ENCODE measurements around the gene KCNK1. TPM values are rescaled to one million over a fixed set of nuclear protein-coding genes. Genes with fewer than 3 reads are reported as not detected.

The KCNK1 gene
- total and polyA plus RNA-seq, 2 of the 13 experiments (the other 11 are each of a cell fraction or from before 2014, with no cell fraction given): not detected

- H3K27ac ChIP-seq (ENCODE audit: extremely low read length, insufficient read depth, low read length): no peak overlapping the region
- no peaks in the 10 kb centered on the region for H3K79me2 ChIP-seq (ENCODE audit: insufficient read depth, low read length)
- no TSS peak for BruUV-seq (replicated peaks)
- no peak overlapping the region for H3K4me2 ChIP-seq (ENCODE audit: low read depth, low read length)
- FAIRE-seq: no peak
- no peak overlapping the region for H3K4me3 ChIP-seq (replicated peaks in 1 of 3; ENCODE audit: insufficient read depth in 1 of 3, low read depth in 2 of 3, low read length in 3 of 3)
- no peaks in the 10 kb centered on the region for H3K9me3 ChIP-seq (ENCODE audit: low read length)
- no peak overlapping the region for H2AFZ ChIP-seq (ENCODE audit: low read length)
- in situ Hi-C loops (cut with HindIII; ENCODE audit: extremely low pct_ligation_motif_present, low pct_unique_long_range_greater_than_20kb): no loop called here
- no peak for ATAC-seq
- no peaks in the 10 kb centered on the region for H3K36me3 ChIP-seq (replicated peaks in 1 of 2; ENCODE audit: control insufficient read depth in 1 of 2, insufficient read depth in 2 of 2, low read length in 2 of 2)
- H4K20me1 ChIP-seq (ENCODE audit: insufficient read depth, low read length): no peaks in the 10 kb centered on the region
- no peaks in the 10 kb centered on the region for H3K4me1 ChIP-seq (ENCODE audit: insufficient read depth, low read length)
- 0% methylated on average over 2 of the region's 2 CpGs for WGBS (ENCODE audit: low lambda C conversion rate)
- H3K27me3 ChIP-seq (ENCODE audit: control insufficient read depth in 1 of 2, insufficient read depth in 2 of 2, low read length in 2 of 2): no peaks in the 10 kb centered on the region; a peak in 1 of 5 replicates
- CTCF ChIA-PET (ENCODE audit: low intra/inter-chr PET ratio, low total read pairs): no interaction called here
- H3K9ac ChIP-seq (ENCODE audit: insufficient read depth, low read depth, low read length): no peak overlapping the region
- DNase-seq (ENCODE audit: low spot score): no peak
- TF ChIP-seq PHF8 (CRISPR knock-in tag; IDR thresholded peaks at IDR 0.05) (no peak), ZNF343 (CRISPR knock-in tag; IDR thresholded peaks at IDR 0.05) (no peak), EZH2 (conservative IDR thresholded peaks at IDR 0.05; ENCODE audit: low read depth, low read length) (no peak), ZFP36L1 (CRISPR knock-in tag; IDR thresholded peaks at IDR 0.05) (no peak), PLRG1 (conservative IDR thresholded peaks at IDR 0.05) (no peak), ZBTB2 (CRISPR knock-in tag; IDR thresholded peaks at IDR 0.05; ENCODE audit: low read depth) (no peak), ZNF597 (CRISPR knock-in tag; IDR thresholded peaks at IDR 0.05) (no peak)
- TF ChIP-seq, protein P1, sequence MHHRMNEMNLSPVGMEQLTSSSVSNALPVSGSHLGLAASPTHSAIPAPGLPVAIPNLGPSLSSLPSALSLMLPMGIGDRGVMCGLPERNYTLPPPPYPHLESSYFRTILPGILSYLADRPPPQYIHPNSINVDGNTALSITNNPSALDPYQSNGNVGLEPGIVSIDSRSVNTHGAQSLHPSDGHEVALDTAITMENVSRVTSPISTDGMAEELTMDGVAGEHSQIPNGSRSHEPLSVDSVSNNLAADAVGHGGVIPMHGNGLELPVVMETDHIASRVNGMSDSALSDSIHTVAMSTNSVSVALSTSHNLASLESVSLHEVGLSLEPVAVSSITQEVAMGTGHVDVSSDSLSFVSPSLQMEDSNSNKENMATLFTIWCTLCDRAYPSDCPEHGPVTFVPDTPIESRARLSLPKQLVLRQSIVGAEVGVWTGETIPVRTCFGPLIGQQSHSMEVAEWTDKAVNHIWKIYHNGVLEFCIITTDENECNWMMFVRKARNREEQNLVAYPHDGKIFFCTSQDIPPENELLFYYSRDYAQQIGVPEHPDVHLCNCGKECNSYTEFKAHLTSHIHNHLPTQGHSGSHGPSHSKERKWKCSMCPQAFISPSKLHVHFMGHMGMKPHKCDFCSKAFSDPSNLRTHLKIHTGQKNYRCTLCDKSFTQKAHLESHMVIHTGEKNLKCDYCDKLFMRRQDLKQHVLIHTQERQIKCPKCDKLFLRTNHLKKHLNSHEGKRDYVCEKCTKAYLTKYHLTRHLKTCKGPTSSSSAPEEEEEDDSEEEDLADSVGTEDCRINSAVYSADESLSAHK (CRISPR knock-in tag; IDR thresholded peaks at IDR 0.05; ENCODE audit: borderline replicate concordance): no peak
- POLR2A ChIA-PET: no interaction called here
- intact Hi-C loops (cut with micrococcal nuclease; ENCODE audit: unreplicated experiment): no loop called here
Measured at GRCh38 chr1:233597489-233597901, 16.4 kb upstream of the KCNK1 start.
